Stomach (tissue), 4 donors: ENCODE measurements around the gene CNOT3.

Experiments used
- CTCF ChIP-seq, 7 experiments: fragments of 450-650 bp in 4 of 7; fragments of 200-600 bp in 3 of 7; sonication (generic) in 3 of 7; IDR thresholded peaks; one replicate each; pipeline ENCODE4 v1.5.1; 2016 to 2019; ENCODE audit warnings: antibody characterized with exemption in 7 of 7, control low read depth in 2 of 7, mild to moderate bottlenecking in 1 of 7
- POLR2A ChIP-seq, 4 donors: fragments of 450-650 bp; IDR thresholded peaks; one replicate each; pipeline ENCODE4 v1.6.1; 2016; ENCODE audit warnings: antibody characterized with exemption in 4 of 4, control low read depth in 2 of 4, mild to moderate bottlenecking in 1 of 4, moderate library complexity in 1 of 4

GRCh38 chr19:54099190-54099902 is 38.2 kb upstream of the CNOT3 start:
- TF ChIP-seq CTCF (IDR thresholded peaks at IDR 0.05): no peak
- TF ChIP-seq POLR2A (IDR thresholded peaks at IDR 0.05): no peak
